NCI-H2029 treated with DMSO at 0.1 percent for 48 hours (cell line): Measurements from ENCODE around the gene RUNX3.
"Not testable (repeated sequence)": the region's sequence is repeated elsewhere in the genome, so short reads cannot be mapped to it uniquely, and the experiment has no call there.

Source experiments
- DNase-seq: peaks from one replicate; lab custom pipeline; 2025; lab: John Stamatoyannopoulos, UW

RUNX3 gene

DNA sequence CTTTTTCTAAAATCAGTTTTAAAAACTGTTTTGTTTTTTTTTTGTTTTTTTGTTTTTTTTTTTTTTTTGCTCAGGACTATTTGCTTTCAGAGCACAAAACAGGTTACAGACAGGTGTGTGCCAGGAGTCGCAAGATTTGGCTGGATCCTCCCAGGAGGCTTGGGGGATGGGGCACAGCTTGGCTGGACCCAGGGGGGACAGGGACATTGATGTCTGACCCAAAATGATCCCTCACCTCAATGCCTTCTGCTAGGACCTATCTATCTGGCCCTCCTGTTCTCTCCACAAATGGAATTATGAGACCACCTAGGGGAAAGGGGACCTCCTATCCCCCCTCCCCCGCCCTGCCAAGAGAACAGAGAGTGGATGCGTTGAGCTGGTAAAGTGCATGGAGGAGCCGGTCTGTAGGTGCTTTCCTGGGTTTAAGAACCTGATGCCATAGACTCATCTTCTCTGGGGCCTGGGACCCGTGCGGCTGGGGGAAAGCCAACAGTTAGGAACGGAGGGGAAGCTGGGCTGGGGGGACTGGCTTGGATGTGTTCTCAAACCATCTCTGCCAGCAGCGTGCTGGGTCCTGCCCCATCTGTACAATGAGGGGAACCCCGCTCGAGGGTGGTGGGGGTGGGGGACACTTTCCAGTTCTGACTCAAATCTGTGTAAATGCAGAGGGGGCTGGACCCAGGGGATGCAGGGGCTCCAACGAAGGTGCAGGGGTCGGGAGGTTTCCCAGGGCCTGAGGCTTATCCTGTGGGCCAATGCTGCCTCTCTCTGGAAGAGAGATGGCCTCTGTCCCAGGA, 28.9 kb downstream of the RUNX3 start:
- no peak for DNase-seq

- DNase-seq: no peak
These were observed 29.6 kb downstream of the RUNX3 start for GRCh38 chr1:24900486-24900849.

DNA sequence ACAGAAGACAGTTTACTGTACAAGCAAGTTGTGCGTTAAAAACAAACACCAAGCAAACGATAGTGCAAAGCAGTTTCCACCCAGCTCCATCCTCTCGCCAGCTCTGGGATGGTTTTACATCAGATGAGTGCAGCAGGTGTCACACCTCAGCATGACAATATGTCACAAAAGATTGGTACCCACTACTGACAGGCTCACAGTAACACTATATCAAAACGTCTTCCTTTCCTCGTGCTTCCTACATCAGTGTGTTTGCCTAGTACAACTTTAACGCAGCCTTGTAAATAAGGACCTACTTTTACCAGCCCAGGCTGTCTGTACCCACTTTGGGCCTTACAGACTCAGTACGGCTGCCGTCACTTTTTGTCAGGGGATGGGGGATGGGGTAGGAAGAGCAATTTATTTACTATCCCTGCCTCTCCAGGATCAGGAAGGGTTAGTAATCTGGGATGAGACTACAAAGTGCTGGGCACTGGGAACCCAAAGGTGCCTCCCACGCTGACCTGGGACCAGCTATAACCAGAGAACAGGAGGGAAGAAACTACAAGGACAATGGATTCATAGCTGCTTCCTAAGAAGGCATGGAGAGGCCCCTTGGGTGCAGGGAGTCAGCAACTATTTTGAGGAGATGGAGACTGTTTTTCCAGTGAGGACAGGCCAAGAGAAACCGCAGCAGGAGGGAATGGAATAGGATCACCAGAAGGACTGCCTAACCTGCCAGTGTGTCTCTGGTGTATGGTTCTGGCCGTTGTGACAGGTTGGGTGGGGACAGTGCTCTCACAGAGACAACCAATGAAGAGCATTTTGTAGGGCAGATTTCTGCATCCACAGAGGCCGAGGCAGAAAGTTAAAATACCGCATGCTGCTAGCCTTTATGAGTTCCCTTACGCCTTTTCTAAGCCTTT, 30.2 kb downstream of the RUNX3 start:
- DNase-seq: no peak

DNA sequence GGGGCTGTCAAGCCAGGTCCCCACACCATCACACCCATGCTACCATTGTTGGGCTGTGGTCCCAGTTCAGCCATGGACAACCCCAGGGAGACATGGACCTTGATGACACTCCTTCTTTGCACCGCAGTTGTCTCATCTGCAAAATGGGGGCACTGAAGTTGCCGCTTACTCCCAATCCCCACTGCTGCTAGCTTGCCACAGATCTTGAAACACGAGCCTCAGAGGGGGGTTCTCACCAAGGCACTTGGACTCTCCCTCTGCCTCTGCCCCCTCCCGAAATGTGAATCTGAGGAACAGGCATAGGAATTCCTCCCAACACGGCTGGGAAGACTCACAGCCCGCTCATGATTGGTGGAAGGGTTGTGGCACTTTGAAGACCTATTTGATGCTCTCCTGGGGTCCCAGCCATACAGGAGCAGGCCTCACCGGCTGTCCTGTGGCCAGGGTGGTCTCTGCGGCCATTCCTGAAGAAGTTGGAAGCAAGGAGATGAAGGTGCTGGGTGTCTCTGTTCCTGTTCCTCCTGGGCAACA, 31.1 kb downstream of the RUNX3 start:
- DNase-seq: no peak

- no peak for DNase-seq
These were observed 31.7 kb downstream of the RUNX3 start for GRCh38 chr1:24898152-24898908.

DNA sequence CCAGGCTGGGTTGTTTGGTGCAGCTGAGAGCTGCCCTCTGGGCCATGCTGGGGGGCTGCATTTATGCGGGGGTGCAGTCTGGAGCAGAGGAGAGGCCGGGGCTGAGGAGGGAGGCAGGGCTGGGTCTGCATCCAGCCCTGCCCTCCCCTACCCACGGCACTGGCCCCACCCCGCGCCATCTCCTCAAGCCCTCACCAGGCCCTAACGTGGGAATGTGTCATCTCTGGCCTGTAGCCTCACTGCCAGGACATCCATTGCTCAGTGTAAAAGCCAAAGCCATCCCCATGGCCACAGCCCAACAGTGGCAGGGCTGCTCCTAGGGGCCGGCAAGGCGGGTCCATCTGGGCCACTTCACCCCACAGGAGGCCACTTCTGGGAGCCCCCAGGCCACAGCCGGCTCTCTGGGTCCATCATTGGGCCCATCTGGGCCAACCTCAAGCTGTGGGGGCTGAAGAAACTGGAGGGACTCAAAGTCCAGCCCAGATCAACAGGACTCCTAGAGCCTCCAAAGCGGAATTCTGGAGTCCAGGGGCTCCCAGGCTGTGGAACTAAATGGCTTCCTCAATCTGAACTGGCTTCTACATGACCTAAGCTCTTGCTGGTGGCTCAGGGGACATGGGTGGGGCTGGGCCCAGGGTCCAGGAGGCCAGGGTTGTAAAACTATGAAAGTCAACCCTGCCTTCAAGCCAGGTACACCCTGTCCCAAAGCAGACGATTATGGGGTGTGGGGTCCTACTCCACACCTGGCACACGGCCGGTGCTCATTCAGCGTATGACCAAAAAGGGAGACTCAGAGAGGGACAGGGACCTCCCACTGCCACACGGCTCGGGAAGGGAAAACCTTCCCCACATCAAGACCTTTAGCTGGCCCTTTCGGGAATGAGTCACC, 32.6 kb downstream of the RUNX3 start:
- DNase-seq: no peak

- DNase-seq: no peak
These were observed 33.3 kb downstream of the RUNX3 start for GRCh38 chr1:24896596-24897262.

GRCh38 chr1:24896176-24896575, 33.9 kb downstream of the RUNX3 start:
- DNase-seq: no peak

DNA sequence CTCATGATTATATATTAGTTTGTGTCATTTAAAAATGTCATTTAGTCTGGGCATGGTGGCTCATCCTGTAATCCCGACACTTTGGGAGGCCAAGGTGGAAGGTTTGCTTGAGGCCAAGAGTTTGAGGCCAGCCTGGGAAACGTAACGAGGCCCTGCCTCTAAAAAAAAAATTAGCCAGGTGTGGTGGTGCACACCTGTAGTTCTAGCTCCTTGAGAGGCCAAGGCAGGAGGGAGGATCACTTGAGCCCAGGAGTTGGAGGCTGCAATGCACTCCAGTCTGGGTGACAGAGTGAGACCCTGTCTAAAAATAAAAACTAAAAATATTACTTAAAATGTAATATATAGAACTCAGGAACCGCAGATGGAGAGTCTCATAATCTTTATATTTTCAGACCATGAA, 34.6 kb downstream of the RUNX3 start:
- no peak for DNase-seq

- no peak for DNase-seq
These were observed 36.1 kb downstream of the RUNX3 start for GRCh38 chr1:24894002-24894401.

DNA sequence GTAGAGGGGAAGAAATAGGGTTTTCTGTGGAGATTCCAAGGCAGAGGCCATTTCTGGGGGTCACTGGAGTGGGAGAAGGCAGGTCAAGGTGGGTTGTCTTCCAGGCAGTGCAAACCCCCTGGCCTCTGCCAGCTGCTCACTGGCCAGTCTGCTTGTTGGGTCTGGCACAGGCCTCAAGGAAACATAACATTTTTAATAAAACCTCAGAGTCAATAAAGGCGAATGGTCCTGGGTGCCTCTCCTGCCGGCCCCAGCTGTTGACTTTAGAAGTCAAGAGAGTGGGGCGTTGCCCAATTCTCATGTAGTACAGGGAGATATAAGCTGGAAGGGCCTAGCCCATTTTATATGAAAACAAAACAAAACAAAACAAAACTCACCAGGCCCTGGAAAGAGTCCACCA, 36.6 kb downstream of the RUNX3 start:
- peak; percentile 16 for DNase-seq

GRCh38 chr1:24892188-24893153, 37.6 kb downstream of the RUNX3 start:
- no peak for DNase-seq

DNA sequence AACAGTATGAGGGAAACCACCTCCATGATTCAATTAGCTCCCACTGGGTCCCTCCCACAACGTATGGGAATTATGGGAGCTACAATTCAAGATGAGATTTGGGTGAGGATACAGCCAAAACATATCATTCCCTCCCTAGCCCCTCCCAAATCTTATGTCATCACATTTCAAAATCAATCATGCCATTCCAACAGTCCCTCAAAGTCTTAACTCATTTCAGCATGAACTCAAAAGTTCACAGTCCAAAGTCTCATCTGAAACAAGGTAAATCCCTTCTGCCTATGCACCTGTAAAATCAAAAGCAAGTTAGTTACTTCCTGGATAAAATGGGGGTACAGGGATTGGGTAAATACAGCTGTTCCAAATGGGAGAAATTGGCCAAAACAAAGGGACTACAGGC, 38.7 kb downstream of the RUNX3 start:
- DNase-seq: not testable (repeated sequence)

DNA sequence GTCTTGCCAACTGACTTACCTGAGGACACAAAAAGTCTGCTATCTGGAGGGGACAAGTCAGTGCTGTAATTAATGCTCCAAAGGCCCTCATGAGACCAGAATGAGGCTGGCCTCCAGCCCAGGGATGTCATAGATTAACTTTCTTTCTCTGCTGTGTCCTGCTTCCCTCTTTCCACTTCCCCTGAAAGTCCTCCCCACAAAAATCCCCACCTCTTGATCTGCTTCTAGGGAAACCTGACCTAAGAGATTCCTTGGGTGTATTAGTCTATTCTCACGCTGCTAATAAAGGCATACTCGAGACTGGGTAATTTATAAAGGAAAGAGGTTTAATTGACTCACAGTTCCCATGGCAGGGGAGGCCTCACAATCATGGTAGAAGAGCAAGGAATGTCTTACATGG, 39.2 kb downstream of the RUNX3 start:
- no peak for DNase-seq

DNA sequence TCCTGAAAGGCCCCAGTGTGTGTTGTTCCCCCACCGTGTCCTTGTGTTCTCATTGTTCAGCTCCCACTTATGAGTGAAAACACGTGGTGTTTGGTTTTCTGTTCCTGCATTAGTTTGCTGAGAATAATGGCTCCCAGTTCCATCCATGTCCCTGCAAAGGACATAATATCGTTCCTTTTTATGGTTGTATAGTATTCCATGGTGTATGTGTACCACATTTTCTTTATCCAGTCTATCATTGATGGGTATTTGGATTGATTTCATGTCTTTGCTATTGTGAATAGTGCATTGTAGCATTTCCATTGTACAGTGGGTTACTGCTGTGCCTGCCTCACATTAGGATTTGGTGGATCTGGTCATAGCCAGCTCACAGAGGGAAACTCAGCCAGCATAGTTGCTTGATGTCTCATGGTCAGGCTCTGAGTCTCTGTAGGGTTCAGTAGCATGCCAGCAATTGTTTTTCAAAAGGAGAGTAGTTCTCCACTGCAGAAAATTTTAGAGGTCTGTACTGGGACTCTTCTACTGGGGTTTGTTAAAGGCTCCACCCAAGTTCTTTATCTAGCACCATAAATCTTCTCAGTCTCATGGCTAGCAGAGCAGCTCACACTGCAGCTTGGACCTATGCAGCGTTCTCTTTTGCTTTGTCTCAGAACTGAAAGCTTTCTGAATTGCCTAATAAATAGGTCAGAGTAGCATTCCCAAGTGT, 41.0 kb downstream of the RUNX3 start:
- no peak for DNase-seq

GRCh38 chr1:24888061-24888970, 41.8 kb downstream of the RUNX3 start:
- no peak for DNase-seq

- DNase-seq: no peak
These were observed 43.8 kb downstream of the RUNX3 start for GRCh38 chr1:24886241-24886640.

- no peak for DNase-seq
These were observed 45.3 kb downstream of the RUNX3 start for GRCh38 chr1:24884751-24885150.
